Left ventricle myocardium superior (tissue), 1 donor: ENCODE data around the gene TSPEAR. TPM values are rescaled to one million over a fixed set of nuclear protein-coding genes. Genes with fewer than 3 reads are reported as not detected.

Source experiments
- ATAC-seq: fragments of 200-7000 bp; cut with Tn5 transposase; one replicate; pipeline ENCODE4 v1.9.1; 2020; ENCODE audit warnings: mild to moderate bottlenecking, moderate library complexity
- DNase-seq: peaks from one replicate; pipeline ENCODE4 v3.0.0-alpha.2; 2020
- intact Hi-C: fragments of 100-400 bp; cut with micrococcal nuclease; formaldehyde crosslinking; loops from one replicate; pipeline ENCODE4 v1.11.0; 2022
- total RNA-seq: library from RNA; stranded (reverse); fragmentation: NEBNext Ultra II Directional; extraction: Animal tissue kit (Norgen Biotek cat#: 25700); gene quantifications from one replicate; pipeline ENCODE4 v1.2.1, GENCODE V29; 2021
- donor health status: DM: no; HTN: yes; CAD: no; lungs with severe emphysema.

Gene TSPEAR
- total RNA-seq, 1 donor from 2014 or later = 2.7 TPM

- intact Hi-C loops = loop anchor here (10.0 kb wide), 1 partner anchor 57 kb away; the partner anchor contains the start of genes KRTAP10-2 and KRTAP10-3
- peak; percentile 17 for ATAC-seq
- DNase-seq = no peak
These were observed 213.7 kb downstream of the TSPEAR start for GRCh38 chr21:44497703-44498126.

GRCh38 chr21:44496564-44497550, 214.5 kb downstream of the TSPEAR start:
- intact Hi-C loops = loop anchor here (10.0 kb wide), 1 partner anchor 58 kb away; the partner anchor contains the start of genes KRTAP10-2 and KRTAP10-3
- DNase-seq = no peak
- peak; percentile 35 for ATAC-seq

- DNase-seq (no peak), ATAC-seq (peak; percentile 88)
- intact Hi-C loops = loop anchor here (10.0 kb wide), 1 partner anchor 59 kb away; the partner anchor contains the start of genes KRTAP10-2 and KRTAP10-3
These were observed 215.5 kb downstream of the TSPEAR start for GRCh38 chr21:44495611-44496563.

- intact Hi-C loops = loop anchor here (10.0 kb wide), 1 partner anchor 60 kb away; the partner anchor contains the start of genes KRTAP10-2 and KRTAP10-3
- ATAC-seq (no peak), DNase-seq (no peak)
These were observed 216.4 kb downstream of the TSPEAR start for GRCh38 chr21:44494956-44495355.

- no peak for ATAC-seq
- intact Hi-C loops = loop anchor here (10.0 kb wide), 1 partner anchor 60 kb away; the partner anchor contains the start of genes KRTAP10-2 and KRTAP10-3
- DNase-seq = no peak
These were observed 217.0 kb downstream of the TSPEAR start for GRCh38 chr21:44494418-44494817.

GRCh38 chr21:44492567-44493385, 218.6 kb downstream of the TSPEAR start:
- ATAC-seq (no peak), DNase-seq (no peak)
- intact Hi-C loops = loop anchor here (10.0 kb wide), 1 partner anchor 62 kb away; the partner anchor contains the start of genes KRTAP10-2 and KRTAP10-3

- intact Hi-C loops = loop anchor here (10.0 kb wide), 1 partner anchor 64 kb away; the partner anchor contains the start of genes KRTAP10-2 and KRTAP10-3
- ATAC-seq = no peak
These were observed 220.6 kb downstream of the TSPEAR start for GRCh38 chr21:44490816-44491215.

GRCh38 chr21:44490405-44490804, 221.0 kb downstream of the TSPEAR start:
- ATAC-seq (no peak), DNase-seq (no peak)
- intact Hi-C loops = loop anchor here (10.0 kb wide), 1 partner anchor 64 kb away; the partner anchor contains the start of genes KRTAP10-2 and KRTAP10-3

More at GRCh38 chr21:44490816-44491215, 220.6 kb downstream of the TSPEAR start:
- no peak for DNase-seq

- ATAC-seq (no peak), DNase-seq (no peak)
- intact Hi-C loops = loop anchor here (10.0 kb wide), 1 partner anchor 65 kb away; the partner anchor contains the start of genes KRTAP10-2 and KRTAP10-3
These were observed 221.4 kb downstream of the TSPEAR start for GRCh38 chr21:44489962-44490361.

GRCh38 chr21:44487831-44488230, 223.5 kb downstream of the TSPEAR start:
- intact Hi-C loops = no loop called here
- no peak for ATAC-seq
- DNase-seq = no peak

GRCh38 chr21:44486302-44486701, 225.1 kb downstream of the TSPEAR start:
- no peak for ATAC-seq
- intact Hi-C loops = no loop called here
- DNase-seq = no peak

- intact Hi-C loops = no loop called here
- ATAC-seq (no peak), DNase-seq (no peak)
These were observed 225.6 kb downstream of the TSPEAR start for GRCh38 chr21:44485796-44486195.

GRCh38 chr21:44485254-44485793, 226.0 kb downstream of the TSPEAR start:
- DNase-seq (no peak), ATAC-seq (peak; percentile 68)
- intact Hi-C loops = no loop called here

GRCh38 chr21:44484498-44485253, 226.7 kb downstream of the TSPEAR start:
- ATAC-seq = no peak
- intact Hi-C loops = no loop called here
- no peak for DNase-seq

- ATAC-seq (no peak), DNase-seq (no peak)
- intact Hi-C loops = no loop called here
These were observed 227.8 kb downstream of the TSPEAR start for GRCh38 chr21:44483288-44484237.
